Keratinocyte (primary cell): ENCODE data around the gene SCARB1. TPM values are rescaled to one million over a fixed set of nuclear protein-coding genes. Genes with fewer than 3 reads are reported as not detected.

Experiments used
- DNase-seq: peaks from one replicate; pipeline ENCODE4 v3.0.0-alpha.2; 2011; ENCODE audit warnings: low read depth, missing footprints, low spot score
- FAIRE-seq: peaks from 2 replicates; lab custom pipeline; 2011; peaks lifted over from hg19 to GRCh38; lab: Jason Lieb, UNC
- H2AFZ ChIP-seq: 2 replicates; pipeline ENCODE4 v1.6.0; 2012; ENCODE audit warnings: low read length, control low read depth, inconsistent platforms; ENCODE audit not compliant: control insufficient read depth
- H3K27ac ChIP-seq: 2 replicates; pipeline ENCODE4 v1.5.1; 2011; ENCODE audit warnings: low read length; ENCODE audit not compliant: control insufficient read depth, insufficient read depth
- H3K27me3 ChIP-seq: 3 replicates; pipeline ENCODE4 v1.6.0; 2011; ENCODE audit warnings: low read length; ENCODE audit not compliant: control insufficient read depth, insufficient read depth; ENCODE audit errors: extremely low read depth
- H3K36me3 ChIP-seq, 2 experiments: 2 replicates in 1 of 2; 3 replicates in 1 of 2; pipeline ENCODE4 v1.5.1; 2011; ENCODE audit warnings: low read length in 2 of 2, mild to moderate bottlenecking in 1 of 2; ENCODE audit not compliant: control insufficient read depth in 2 of 2, insufficient read depth in 2 of 2; ENCODE audit errors: extremely low read depth in 1 of 2
- H3K4me1 ChIP-seq: 3 replicates; pipeline ENCODE4 v1.5.1; 2011; ENCODE audit warnings: low read length; ENCODE audit not compliant: control insufficient read depth, insufficient read depth; ENCODE audit errors: extremely low read depth
- H3K4me2 ChIP-seq: 3 replicates; pipeline ENCODE4 v1.6.0; 2011; ENCODE audit warnings: low read depth, low read length; ENCODE audit not compliant: control insufficient read depth, insufficient read depth; ENCODE audit errors: extremely low read depth
- H3K4me3 ChIP-seq, 3 experiments: fragments of 200-600 bp in 1 of 3; sonication (generic) in 1 of 3; 2 replicates in 2 of 3; 3 replicates in 1 of 3; pipeline ENCODE4 v1.5.1; 2011 to 2016; ENCODE audit warnings: low read length in 3 of 3, mild to moderate bottlenecking in 3 of 3, control low read depth in 2 of 3, inconsistent platforms in 1 of 3, low read depth in 1 of 3, mixed read lengths in 1 of 3, mixed run types in 1 of 3, moderate library complexity in 1 of 3; ENCODE audit not compliant: control insufficient read depth in 2 of 3, insufficient read depth in 2 of 3; ENCODE audit errors: extremely low read depth in 1 of 3
- H3K79me2 ChIP-seq: 2 replicates; pipeline ENCODE4 v1.6.0; 2012; ENCODE audit warnings: low read length; ENCODE audit not compliant: control insufficient read depth, insufficient read depth
- H3K9ac ChIP-seq: 3 replicates; pipeline ENCODE4 v1.6.0; 2011; ENCODE audit warnings: low read length; ENCODE audit not compliant: control insufficient read depth, insufficient read depth; ENCODE audit errors: extremely low read depth
- H3K9me1 ChIP-seq: 3 replicates; pipeline ENCODE4 v1.6.0; 2011; ENCODE audit warnings: low read length; ENCODE audit not compliant: control insufficient read depth, insufficient read depth; ENCODE audit errors: extremely low read depth
- H3K9me3 ChIP-seq: 2 replicates; pipeline ENCODE4 v1.5.1; 2012; ENCODE audit warnings: low read depth, low read length; ENCODE audit not compliant: control insufficient read depth
- H4K20me1 ChIP-seq: 3 replicates; pipeline ENCODE4 v1.6.0; 2011; ENCODE audit warnings: low read length; ENCODE audit not compliant: control insufficient read depth, insufficient read depth; ENCODE audit errors: extremely low read depth
- CTCF ChIP-seq, 3 experiments: IDR thresholded peaks in 1 of 3; conservative IDR thresholded peaks in 1 of 3; optimal IDR thresholded peaks in 1 of 3; 2 replicates in 2 of 3; 3 replicates in 1 of 3; pipeline versions ENCODE3 to v1.5.1; 2011; ENCODE audit warnings: low read length in 3 of 3, mild to moderate bottlenecking in 3 of 3, moderate library complexity in 2 of 3, control low read depth in 1 of 3, inconsistent platforms in 1 of 3; ENCODE audit not compliant: insufficient read depth in 2 of 3; ENCODE audit errors: extremely low read depth in 1 of 3
- EZH2 ChIP-seq: IDR thresholded peaks from one replicate; pipeline ENCODE4 v1.6.1; 2012; ENCODE audit warnings: inconsistent platforms, mild to moderate bottlenecking, low read length, moderate library complexity
- dilution Hi-C: fragments of 300-500 bp; cut with MboI; formaldehyde crosslinking; loops from one replicate; pipeline ENCODE4 v1.7.0; 2020; ENCODE audit warnings: low sequenced_read_pairs; ENCODE audit not compliant: extremely low pct_ligation_motif_present
- polyA plus RNA-seq, 5 experiments: library from polyadenylated mRNA; depleted of rRNA in 3 of 5; stranded (reverse) in 3 of 5; stranded (forward) in 1 of 5; unstranded in 1 of 5; fragments of >200 nt; gene quantifications; 1 replicate in 1 of 5; 2 replicates in 3 of 5; 3 replicates in 1 of 5; pipeline versions ENCODE4 v1.2.1 to v1.2.3, GENCODE V29; 2011 to 2012; ENCODE audit warnings: missing spikeins in 2 of 5, low read depth in 1 of 5, low replicate concordance in 1 of 5

Gene SCARB1
- polyA plus RNA-seq, 1 donor (not counting 4 experiments of a cell fraction or from before 2014, with no cell fraction given) = 40.9 TPM

GRCh38 chr12:124755801-124756148 lies 107.9 kb downstream of the SCARB1 start:
- Histone ChIP-seq H3K4me1 (no peaks in the 10 kb centered on the region), H3K9me3 (peaks cover 2% of the 10 kb centered on the region), H3K9ac (no peak overlapping the region), H3K4me2 (no peak overlapping the region), H3K27me3 (peaks cover 69% of the 10 kb centered on the region), H3K36me3 (no peaks in the 10 kb centered on the region), H4K20me1 (no peaks in the 10 kb centered on the region), H3K4me3 (no peak overlapping the region), H2AFZ (no peak overlapping the region), H3K27ac (no peak overlapping the region), H3K79me2 (no peaks in the 10 kb centered on the region), H3K9me1 (no peaks in the 10 kb centered on the region)
- TF ChIP-seq EZH2 (no peak), CTCF (optimal IDR thresholded peaks at IDR 0.05 in 1 of 3, IDR thresholded peaks at IDR 0.05 in 1 of 3, conservative IDR thresholded peaks at IDR 0.05 in 1 of 3; ENCODE audit: extremely low read depth in 1 of 3, insufficient read depth in 2 of 3, low read length in 3 of 3) (no peak)
- no peak for FAIRE-seq
- dilution Hi-C loops = no loop called here
- DNase-seq = no peak

GRCh38 chr12:124754949-124755800 lies 108.5 kb downstream of the SCARB1 start:
- Histone ChIP-seq H3K4me2 (no peak overlapping the region), H3K9me3 (peaks cover 2% of the 10 kb centered on the region), H3K9ac (no peak overlapping the region), H3K4me1 (no peaks in the 10 kb centered on the region), H3K79me2 (no peaks in the 10 kb centered on the region), H3K36me3 (no peaks in the 10 kb centered on the region), H3K27me3 (peaks cover 64% of the 10 kb centered on the region), H3K9me1 (no peaks in the 10 kb centered on the region), H2AFZ (no peak overlapping the region), H3K4me3 (no peak overlapping the region), H3K27ac (no peak overlapping the region), H4K20me1 (no peaks in the 10 kb centered on the region)
- FAIRE-seq (no peak), DNase-seq (no peak)
- TF ChIP-seq EZH2 (no peak), CTCF (optimal IDR thresholded peaks at IDR 0.05 in 1 of 3, IDR thresholded peaks at IDR 0.05 in 1 of 3, conservative IDR thresholded peaks at IDR 0.05 in 1 of 3; ENCODE audit: extremely low read depth in 1 of 3, insufficient read depth in 2 of 3, low read length in 3 of 3) (no peak)
- dilution Hi-C loops = no loop called here
